ENCODE results near the gene LARGE1. TPM values are rescaled to one million over a fixed set of nuclear protein-coding genes. Genes with fewer than 3 reads are reported as not detected.

LARGE1 gene
- total RNA-seq, 1 experiment from 2014 or later = 2.5 TPM

DNA sequence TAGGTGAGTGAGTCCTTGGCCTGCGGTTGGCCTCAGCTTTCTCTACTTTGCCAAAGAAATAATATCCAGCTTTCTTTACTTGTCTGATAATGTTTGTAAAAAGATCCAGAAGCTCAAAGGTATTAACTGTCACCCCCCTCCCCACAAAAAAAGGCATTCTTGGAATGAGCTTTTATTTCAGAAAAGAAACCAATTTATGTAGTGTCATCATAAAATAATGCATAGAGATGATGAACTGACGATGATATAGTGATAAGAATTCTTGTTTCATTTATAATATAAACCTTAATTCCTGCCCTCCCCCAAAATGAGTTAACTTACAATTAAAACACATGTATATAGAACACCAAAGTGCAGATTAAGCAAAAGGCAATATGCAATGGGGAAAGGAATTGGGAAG, 191.4 kb downstream of the LARGE1 start:
- POLR2A ChIA-PET = no interaction called here
- ATAC-seq = no peak
- Histone ChIP-seq H3K27me3 (ENCODE audit: control insufficient read depth, insufficient read depth, low read length) (no peaks in the 10 kb centered on the region), H3K4me3 (ENCODE audit: low read depth in 2 of 2, low read length in 2 of 2) (no peak overlapping the region), H3K36me3 (ENCODE audit: control insufficient read depth, insufficient read depth, low read length) (no peaks in the 10 kb centered on the region), H3K9me3 (ENCODE audit: control insufficient read depth, insufficient read depth, low read depth, low read length) (no peaks in the 10 kb centered on the region), H3K27ac (ENCODE audit: low read length) (no peak overlapping the region), H3K4me1 (ENCODE audit: control insufficient read depth, insufficient read depth, low read length) (no peaks in the 10 kb centered on the region)
- CTCF ChIA-PET = no interaction called here
- in situ Hi-C loops (cut with HindIII; ENCODE audit: low pct_unique_long_range_greater_than_20kb, low sequenced_read_pairs) = no loop called here
- no TSS peak for BruUV-seq (replicated peaks)
- no peak for TF ChIP-seq SIN3A (IDR thresholded peaks at IDR 0.05; ENCODE audit: borderline replicate concordance, insufficient read depth, low read depth, low read length)
- TF ChIP-seq POLR2AphosphoS5 (IDR thresholded peaks at IDR 0.05; ENCODE audit: low read depth, low read length) = no peak
- TF ChIP-seq, protein P1, sequence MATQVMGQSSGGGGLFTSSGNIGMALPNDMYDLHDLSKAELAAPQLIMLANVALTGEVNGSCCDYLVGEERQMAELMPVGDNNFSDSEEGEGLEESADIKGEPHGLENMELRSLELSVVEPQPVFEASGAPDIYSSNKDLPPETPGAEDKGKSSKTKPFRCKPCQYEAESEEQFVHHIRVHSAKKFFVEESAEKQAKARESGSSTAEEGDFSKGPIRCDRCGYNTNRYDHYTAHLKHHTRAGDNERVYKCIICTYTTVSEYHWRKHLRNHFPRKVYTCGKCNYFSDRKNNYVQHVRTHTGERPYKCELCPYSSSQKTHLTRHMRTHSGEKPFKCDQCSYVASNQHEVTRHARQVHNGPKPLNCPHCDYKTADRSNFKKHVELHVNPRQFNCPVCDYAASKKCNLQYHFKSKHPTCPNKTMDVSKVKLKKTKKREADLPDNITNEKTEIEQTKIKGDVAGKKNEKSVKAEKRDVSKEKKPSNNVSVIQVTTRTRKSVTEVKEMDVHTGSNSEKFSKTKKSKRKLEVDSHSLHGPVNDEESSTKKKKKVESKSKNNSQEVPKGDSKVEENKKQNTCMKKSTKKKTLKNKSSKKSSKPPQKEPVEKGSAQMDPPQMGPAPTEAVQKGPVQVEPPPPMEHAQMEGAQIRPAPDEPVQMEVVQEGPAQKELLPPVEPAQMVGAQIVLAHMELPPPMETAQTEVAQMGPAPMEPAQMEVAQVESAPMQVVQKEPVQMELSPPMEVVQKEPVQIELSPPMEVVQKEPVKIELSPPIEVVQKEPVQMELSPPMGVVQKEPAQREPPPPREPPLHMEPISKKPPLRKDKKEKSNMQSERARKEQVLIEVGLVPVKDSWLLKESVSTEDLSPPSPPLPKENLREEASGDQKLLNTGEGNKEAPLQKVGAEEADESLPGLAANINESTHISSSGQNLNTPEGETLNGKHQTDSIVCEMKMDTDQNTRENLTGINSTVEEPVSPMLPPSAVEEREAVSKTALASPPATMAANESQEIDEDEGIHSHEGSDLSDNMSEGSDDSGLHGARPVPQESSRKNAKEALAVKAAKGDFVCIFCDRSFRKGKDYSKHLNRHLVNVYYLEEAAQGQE (IDR thresholded peaks at IDR 0.05; ENCODE audit: insufficient read depth in 1 of 2, low read depth in 2 of 2, low read length in 1 of 2) = no peak
- TF ChIP-seq, protein P2, sequence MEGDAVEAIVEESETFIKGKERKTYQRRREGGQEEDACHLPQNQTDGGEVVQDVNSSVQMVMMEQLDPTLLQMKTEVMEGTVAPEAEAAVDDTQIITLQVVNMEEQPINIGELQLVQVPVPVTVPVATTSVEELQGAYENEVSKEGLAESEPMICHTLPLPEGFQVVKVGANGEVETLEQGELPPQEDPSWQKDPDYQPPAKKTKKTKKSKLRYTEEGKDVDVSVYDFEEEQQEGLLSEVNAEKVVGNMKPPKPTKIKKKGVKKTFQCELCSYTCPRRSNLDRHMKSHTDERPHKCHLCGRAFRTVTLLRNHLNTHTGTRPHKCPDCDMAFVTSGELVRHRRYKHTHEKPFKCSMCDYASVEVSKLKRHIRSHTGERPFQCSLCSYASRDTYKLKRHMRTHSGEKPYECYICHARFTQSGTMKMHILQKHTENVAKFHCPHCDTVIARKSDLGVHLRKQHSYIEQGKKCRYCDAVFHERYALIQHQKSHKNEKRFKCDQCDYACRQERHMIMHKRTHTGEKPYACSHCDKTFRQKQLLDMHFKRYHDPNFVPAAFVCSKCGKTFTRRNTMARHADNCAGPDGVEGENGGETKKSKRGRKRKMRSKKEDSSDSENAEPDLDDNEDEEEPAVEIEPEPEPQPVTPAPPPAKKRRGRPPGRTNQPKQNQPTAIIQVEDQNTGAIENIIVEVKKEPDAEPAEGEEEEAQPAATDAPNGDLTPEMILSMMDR (IDR thresholded peaks at IDR 0.05) = no peak
- no peak for TF ChIP-seq TCF7L2 (IDR thresholded peaks at IDR 0.05; ENCODE audit: low read depth, low read length)
- intact Hi-C loops (cut with micrococcal nuclease; ENCODE audit: unreplicated experiment) = no loop called here
- DNase-seq (ENCODE audit: low read depth, low spot score) = no peak

DNA sequence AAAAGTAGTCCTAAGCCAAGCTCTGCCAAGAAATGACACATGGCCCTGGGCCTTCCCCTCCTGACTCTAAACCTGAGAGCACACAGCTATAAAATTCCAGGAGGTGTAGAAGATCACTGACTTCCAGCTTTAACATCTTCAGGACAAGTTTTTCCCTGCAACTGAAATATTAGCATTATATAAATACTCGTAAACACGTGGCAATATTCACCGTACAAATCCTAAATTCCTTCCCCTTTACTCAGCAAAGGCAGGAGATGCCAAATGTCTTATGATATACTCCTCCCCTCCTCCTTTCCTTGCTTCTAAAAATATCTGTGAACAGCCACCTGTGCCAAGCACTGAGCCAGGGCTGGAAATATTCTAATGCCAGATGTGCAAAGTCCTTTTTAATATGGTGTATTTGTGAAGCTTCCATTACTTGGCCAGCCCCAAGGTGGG, 194.0 kb downstream of the LARGE1 start:
- no peaks in the 10 kb centered on the region for H3K27me3 ChIP-seq (ENCODE audit: control insufficient read depth, insufficient read depth, low read length)
- BruUV-seq (replicated peaks) = no TSS peak
- ChIA-PET POLR2A (no interaction called here), CTCF (no interaction called here)
- in situ Hi-C loops (cut with HindIII; ENCODE audit: low pct_unique_long_range_greater_than_20kb, low sequenced_read_pairs) = no loop called here
- no peaks in the 10 kb centered on the region for H3K9me3 ChIP-seq (ENCODE audit: control insufficient read depth, insufficient read depth, low read depth, low read length)
- intact Hi-C loops (cut with micrococcal nuclease; ENCODE audit: unreplicated experiment) = no loop called here
- no peaks in the 10 kb centered on the region for H3K4me1 ChIP-seq (ENCODE audit: control insufficient read depth, insufficient read depth, low read length)
- H3K36me3 ChIP-seq (ENCODE audit: control insufficient read depth, insufficient read depth, low read length) = no peaks in the 10 kb centered on the region
- H3K4me3 ChIP-seq (ENCODE audit: low read depth in 2 of 2, low read length in 2 of 2) = no peak overlapping the region
- DNase-seq (ENCODE audit: low read depth, low spot score) (no peak), ATAC-seq (no peak)
- no peak for TF ChIP-seq POLR2AphosphoS5 (IDR thresholded peaks at IDR 0.05; ENCODE audit: low read depth, low read length)
- H3K27ac ChIP-seq (ENCODE audit: low read length) = no peak overlapping the region

DNA sequence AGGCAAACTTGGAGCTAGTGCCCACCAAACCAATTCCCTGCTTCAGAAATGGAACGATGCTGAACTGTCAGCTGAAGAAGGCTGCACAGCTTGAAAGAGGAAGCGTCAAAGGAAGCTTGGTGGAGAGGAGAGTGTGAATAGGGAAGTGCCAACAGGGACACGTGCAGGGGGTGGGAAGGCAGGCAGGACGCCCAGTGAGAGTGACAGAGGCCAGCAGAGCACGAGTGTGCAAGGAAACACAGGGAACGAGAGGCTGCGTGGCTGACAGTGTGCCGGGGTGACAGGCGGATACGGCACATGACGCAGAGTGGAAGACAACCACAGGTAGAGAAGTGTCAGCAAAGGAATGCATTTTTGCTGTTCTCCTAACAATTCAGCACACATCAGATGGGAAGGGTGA, 196.4 kb downstream of the LARGE1 start:
- intact Hi-C loops (cut with micrococcal nuclease; ENCODE audit: unreplicated experiment) = no loop called here
- H3K27me3 ChIP-seq (ENCODE audit: control insufficient read depth, insufficient read depth, low read length) = no peaks in the 10 kb centered on the region
- no peak overlapping the region for H3K27ac ChIP-seq (ENCODE audit: low read length)
- H3K36me3 ChIP-seq (ENCODE audit: control insufficient read depth, insufficient read depth, low read length) = no peaks in the 10 kb centered on the region
- in situ Hi-C loops (cut with HindIII; ENCODE audit: low pct_unique_long_range_greater_than_20kb, low sequenced_read_pairs) = no loop called here
- H3K4me1 ChIP-seq (ENCODE audit: control insufficient read depth, insufficient read depth, low read length) = no peaks in the 10 kb centered on the region
- H3K4me3 ChIP-seq (ENCODE audit: low read depth in 2 of 2, low read length in 2 of 2) = no peak overlapping the region
- ATAC-seq (no peak), DNase-seq (ENCODE audit: low read depth, low spot score) (no peak)
- no peak for TF ChIP-seq SIN3A (IDR thresholded peaks at IDR 0.05; ENCODE audit: borderline replicate concordance, insufficient read depth, low read depth, low read length)
- TF ChIP-seq, protein P1 (IDR thresholded peaks at IDR 0.05; ENCODE audit: insufficient read depth in 1 of 2, low read depth in 2 of 2, low read length in 1 of 2) = no peak
- ChIA-PET POLR2A (no interaction called here), CTCF (no interaction called here)
- no TSS peak for BruUV-seq (replicated peaks)
- no peaks in the 10 kb centered on the region for H3K9me3 ChIP-seq (ENCODE audit: control insufficient read depth, insufficient read depth, low read depth, low read length)

Data from Panc1 (cell line).